ENCODE data around the gene TMEM229B.

GRCh38 chr14:67501670-67502069, 13.1 kb upstream of the TMEM229B start:
- TF ChIP-seq EP300 (IDR thresholded peaks at IDR 0.05) (no peak), POLR2A (IDR thresholded peaks at IDR 0.05) (no peak), POLR2AphosphoS5 (IDR thresholded peaks at IDR 0.05) (no peak)

Measured in suprapubic skin (tissue), 4 donors.